ENCODE results near the gene DOCK4. TPM values are rescaled to one million over a fixed set of nuclear protein-coding genes. Genes with fewer than 3 reads are reported as not detected.

DOCK4 gene
- total RNA-seq (2013; cell fraction: nucleolus; rRNA removed): 11.2 and 14.8 TPM in 2 replicates
- total RNA-seq (2014; rRNA removed): 0.71 and 0.73 TPM in 2 replicates
- 0.18 and 0.54 TPM in 2 replicates for total RNA-seq (2014; rRNA removed; fragmentation: Illumina TruSeq; extraction: Trizol)
- total RNA-seq (2021): 0.46 and 0.48 TPM in 2 replicates
- 0.35 TPM for polyA plus RNA-seq (2011; ENCODE audit: low read depth)
- 0.65 and 1.1 TPM in 2 replicates for polyA plus RNA-seq (2011; rRNA removed)
- 0.33 and 0.39 TPM in 2 replicates for polyA plus RNA-seq (2011; cell fraction: cytosol; rRNA removed)
- 0.97 and 2.4 TPM in 2 replicates for polyA plus RNA-seq (2011; cell fraction: nucleus; rRNA removed)
- 0.08 and 0.35 TPM in 2 replicates for polyA plus RNA-seq (2012)
- polyA plus RNA-seq (2014; fragmentation: Illumina TruSeq; extraction: Trizol): 0.19 and 0.29 TPM in 2 replicates
- polyA plus RNA-seq (2014; fragmentation: Nextera tagmentation; extraction: Ambion mirVana): under 1 TPM; 0.03 to 0.05 TPM
- 0.10 and 0.18 TPM in 2 replicates for polyA plus RNA-seq (2014; rRNA removed)
- under 1 TPM; 0.08 to 0.59 TPM for polyA plus RNA-seq (2016; fragmentation: Nextera tagmentation; extraction: Ambion mirVana)
- 1.2 and 5.5 TPM in 2 replicates for polyA minus RNA-seq (2011; rRNA and poly(A)+ RNA removed)
- 0.27 and 1.2 TPM in 2 replicates for polyA minus RNA-seq (2011; cell fraction: cytosol; rRNA and poly(A)+ RNA removed)
- polyA minus RNA-seq (2011; cell fraction: nucleus; rRNA and poly(A)+ RNA removed): 3.0 and 4.1 TPM in 2 replicates
- Bru-seq, nascent RNA: percentile 27 among the genes with signal in this experiment
- BruChase-seq, experiment 1, labeled RNA remaining after a 6-hour chase: percentile 26 among the genes with signal in this experiment
- percentile 32 among the genes with signal in this experiment for BruChase-seq, experiment 2, labeled RNA remaining after a 2-hour chase
- long read RNA-seq, experiment 1: 0 reads
- long read RNA-seq, experiment 2, partial matches to known transcripts: 0 of 3 reads
- long read RNA-seq, experiment 2, other reads (novel, unspliced or antisense): 3 of 3 reads

GRCh38 chr7:112206238-112206990 lies at the start of gene DOCK4, which contains the start of gene ZNF277:
TSS of gene DOCK4 (minus strand) at chr7:112206399. CDS start at chr7:112206138, 261 bp downstream.
TSS of gene ZNF277 (plus strand) at chr7:112206695. CDS start at chr7:112206717, 22 bp downstream.
- RAD21 ChIA-PET (ENCODE audit: unreplicated experiment): interaction anchor here (0.6 to 1.1 kb wide), 3 partner anchors 9 to 207 kb away, joined by 3 read pairs; no protein-coding TSS in a partner anchor
- Histone ChIP-seq H3K4me1 (ENCODE audit: control insufficient read depth, insufficient read depth, low read length) (no peaks in the 10 kb centered on the region; the same call in 1 of the 2 replicates), H3K9me3 (replicated peaks; ENCODE audit: control insufficient read depth, insufficient read depth, low read length) (no peaks in the 10 kb centered on the region), H3K4me2 (ENCODE audit: control insufficient read depth, insufficient read depth) (peak within 1 kb of the TSS; percentile 83), H3K79me2 (ENCODE audit: control insufficient read depth, insufficient read depth, low read length) (peaks cover 14% of the 10 kb centered on the region), H3K4me3 (peak within 1 kb of the TSS; percentile 94), H3K36me3 (ENCODE audit: control insufficient read depth in 2 of 2, insufficient read depth in 2 of 2, low read length in 1 of 2) (no peaks in the 10 kb centered on the region), H3K27me3 (replicated peaks in 1 of 2; ENCODE audit: control insufficient read depth in 2 of 2, insufficient read depth in 2 of 2, low read length in 1 of 2) (no peaks in the 10 kb centered on the region), H2AFZ (ENCODE audit: control insufficient read depth, low read depth, low read length) (peak within 1 kb of the TSS; percentile 92), H3K9ac (ENCODE audit: control insufficient read depth, insufficient read depth, low read length) (peak within 1 kb of the TSS; percentile 85), H4K20me1 (ENCODE audit: control insufficient read depth, insufficient read depth) (no peaks in the 10 kb centered on the region), H3K27ac (ENCODE audit: control insufficient read depth, insufficient read depth) (peak within 1 kb of the TSS; percentile 63)
- SMC1A ChIA-PET (ENCODE audit: uncharacterized antibody, unreplicated experiment): interaction anchor here (1.4 kb wide), 1 partner anchor 9 kb away, joined by 4 read pairs; no protein-coding TSS in a partner anchor
- WGBS (ENCODE audit: insufficient coverage, insufficient replicate concordance, low lambda C conversion rate, missing lambda C conversion rate): under 1% methylated on average over 66 of the region's 67 CpGs
- ATAC-seq (peak; percentile 94), FAIRE-seq (peak; percentile 96), DNase-seq (ENCODE audit: low read depth, low spot score) (peak; percentile 94)
- POLR2A ChIA-PET: interaction anchor here (0.6 to 2.1 kb wide), 3 partner anchors 136 to 365 kb away, joined by 4 to 7 read pairs (median 4); no protein-coding TSS in a partner anchor
- in situ Hi-C loops (cut with MboI): loop anchor here (5.0 kb wide), 1 partner anchor 246 kb away; the partner anchor contains the start of gene IFRD1
- BruUV-seq (replicated peaks): no TSS peak
- CTCF ChIA-PET: interaction anchor here (0.5 to 0.8 kb wide), 3 partner anchors 10 to 997 kb away, joined by 3 read pairs; no protein-coding TSS in a partner anchor
- intact Hi-C loops (cut with micrococcal nuclease; ENCODE audit: unreplicated experiment): loop anchor here (2.0 to 5.0 kb wide), 2 partner anchors 124 to 244 kb away; partner anchors contain the start of gene IFRD1
- TF ChIP-seq TARDBP (IDR thresholded peaks at IDR 0.05; ENCODE audit: borderline replicate concordance): peak; percentile 57; the same call in 1 of the 2 replicates
- 0 out of 2 replicates have a peak, but pooled peaks have one; percentile 53 for TF ChIP-seq CBFB (IDR thresholded peaks at IDR 0.05; ENCODE audit: low read depth)
- no peak for TF ChIP-seq YBX1 (IDR thresholded peaks at IDR 0.05)
- TF ChIP-seq JUNB (IDR thresholded peaks at IDR 0.05): no peak
- TF ChIP-seq SKIL (IDR thresholded peaks at IDR 0.05; ENCODE audit: low read depth, poor library complexity, severe bottlenecking): peak; percentile 16
- no peak for TF ChIP-seq BCLAF1 (IDR thresholded peaks at IDR 0.05)
- TF ChIP-seq SIX5 (IDR thresholded peaks at IDR 0.05; ENCODE audit: low read depth, low read length, severe bottlenecking): peak; percentile 94
- TF ChIP-seq, protein P1, sequence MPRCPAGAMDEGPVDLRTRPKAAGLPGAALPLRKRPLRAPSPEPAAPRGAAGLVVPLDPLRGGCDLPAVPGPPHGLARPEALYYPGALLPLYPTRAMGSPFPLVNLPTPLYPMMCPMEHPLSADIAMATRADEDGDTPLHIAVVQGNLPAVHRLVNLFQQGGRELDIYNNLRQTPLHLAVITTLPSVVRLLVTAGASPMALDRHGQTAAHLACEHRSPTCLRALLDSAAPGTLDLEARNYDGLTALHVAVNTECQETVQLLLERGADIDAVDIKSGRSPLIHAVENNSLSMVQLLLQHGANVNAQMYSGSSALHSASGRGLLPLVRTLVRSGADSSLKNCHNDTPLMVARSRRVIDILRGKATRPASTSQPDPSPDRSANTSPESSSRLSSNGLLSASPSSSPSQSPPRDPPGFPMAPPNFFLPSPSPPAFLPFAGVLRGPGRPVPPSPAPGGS (IDR thresholded peaks at IDR 0.05; ENCODE audit: borderline replicate concordance, insufficient read depth, low read depth, low read length, poor library complexity, severe bottlenecking): no peak
- no peak for TF ChIP-seq TBL1XR1 (IDR thresholded peaks at IDR 0.05; ENCODE audit: low read depth, low read length)
- TF ChIP-seq HDAC2 (IDR thresholded peaks at IDR 0.05): no peak
